ENCODE data around the gene TCF4. TPM values are rescaled to one million over a fixed set of nuclear protein-coding genes. Genes with fewer than 3 reads are reported as not detected.

The TCF4 gene
- total RNA-seq, 1 experiment from 2014 or later = 0.42 TPM

GRCh38 chr18:55419947-55420664 is 167.9 kb downstream of the TCF4 start:
- TF ChIP-seq RAD21 (IDR thresholded peaks at IDR 0.05; ENCODE audit: low read depth) = no peak
- TF ChIP-seq EZH2 (IDR thresholded peaks at IDR 0.05) = no peak
- TF ChIP-seq SRF (IDR thresholded peaks at IDR 0.05; ENCODE audit: low read depth) = no peak
- TF ChIP-seq REST (IDR thresholded peaks at IDR 0.05; ENCODE audit: low read depth) = no peak
- no peak for TF ChIP-seq ATF3 (IDR thresholded peaks at IDR 0.05)
- no peak for TF ChIP-seq CBX3 (IDR thresholded peaks at IDR 0.05; ENCODE audit: low read depth)
- no peak for TF ChIP-seq POLR2AphosphoS5 (IDR thresholded peaks at IDR 0.05; ENCODE audit: low read depth, low read length)
- TF ChIP-seq ELF1 (IDR thresholded peaks at IDR 0.05; ENCODE audit: borderline replicate concordance, low read depth) = no peak
- BruUV-seq (replicated peaks) = no TSS peak
- H3K4me2 ChIP-seq (ENCODE audit: low read length) = no peak overlapping the region
- H3K27me3 ChIP-seq (ENCODE audit: insufficient read depth, low read length) = no peaks in the 10 kb centered on the region
- H3K9ac ChIP-seq (ENCODE audit: low read length) = no peak overlapping the region
- H3K36me3 ChIP-seq (ENCODE audit: control insufficient read depth in 1 of 2, insufficient read depth in 2 of 2, low read length in 2 of 2) = no peaks in the 10 kb centered on the region
- H3K79me2 ChIP-seq (ENCODE audit: insufficient read depth, low read length) = no peaks in the 10 kb centered on the region
- no peaks in the 10 kb centered on the region for H4K20me1 ChIP-seq (ENCODE audit: insufficient read depth)
- intact Hi-C loops (cut with micrococcal nuclease) = loop anchor here (5.0 kb wide), 1 partner anchor 188 kb away; no protein-coding TSS in a partner anchor
- H3K9me2 ChIP-seq (ENCODE audit: insufficient read depth) = no peaks in the 10 kb centered on the region
- H2AFZ ChIP-seq (ENCODE audit: low read depth, low read length, poor library complexity, severe bottlenecking) = no peak overlapping the region
- no peaks in the 10 kb centered on the region for H3K4me1 ChIP-seq (ENCODE audit: control insufficient read depth in 1 of 2, insufficient read depth in 2 of 2, low read length in 2 of 2)
- POLR2A ChIA-PET = no interaction called here
- H3K9me3 ChIP-seq (ENCODE audit: control insufficient read depth in 1 of 2, insufficient read depth in 1 of 2, low read depth in 1 of 2, low read length in 2 of 2) = no peaks in the 10 kb centered on the region; a peak in 1 of 4 replicates
- ATAC-seq = no peak
- no peak overlapping the region for H3K27ac ChIP-seq (ENCODE audit: low read depth, low read length)
- no peak for DNase-seq (ENCODE audit: low read depth, low spot score)
- CTCF ChIA-PET = no interaction called here
- RAD21 ChIA-PET (ENCODE audit: low non-redundant PET in 1 of 2, low total read pairs in 2 of 2, uncharacterized antibody in 2 of 2, unreplicated experiment in 2 of 2) = no interaction called here
- H3K4me3 ChIP-seq (replicated peaks in 1 of 2; ENCODE audit: low read depth in 1 of 2, low read length in 2 of 2) = no peak overlapping the region
